NCI-H2227 (cell line): ENCODE data around the gene GAS2L3.
A peak's percentile ranks its signal among the peaks of the same experiment; 100 is the strongest.

Experiments
- DNase-seq: peaks from one replicate; lab custom pipeline; 2025; ENCODE audit not compliant: unreplicated experiment; lab: John Stamatoyannopoulos, UW

Gene GAS2L3

GRCh38 chr12:100656856-100657255 is 83.4 kb downstream of the GAS2L3 start:
- DNase-seq, result peak; percentile 31

GRCh38 chr12:100661300-100661951 is 87.9 kb downstream of the GAS2L3 start:
- DNase-seq, result no peak

- DNase-seq, result no peak
Observed at GRCh38 chr12:100666588-100666987, 93.1 kb downstream of the GAS2L3 start.

GRCh38 chr12:100668945-100669536 is 95.6 kb downstream of the GAS2L3 start:
- peak; percentile 68 for DNase-seq

GRCh38 chr12:100669922-100670321 is 96.4 kb downstream of the GAS2L3 start:
- no peak for DNase-seq

- no peak for DNase-seq
Observed at GRCh38 chr12:100671396-100672074, 98.1 kb downstream of the GAS2L3 start.

GRCh38 chr12:100672075-100672592 is 98.7 kb downstream of the GAS2L3 start:
- peak; percentile 27 for DNase-seq

- DNase-seq, result no peak
Observed at GRCh38 chr12:100674036-100674888, 100.8 kb downstream of the GAS2L3 start.
